Suprapubic skin (tissue), 4 donors: ENCODE measurements around the gene VPS41. TPM values are rescaled to one million over a fixed set of nuclear protein-coding genes. Genes with fewer than 3 reads are reported as not detected.
"Not testable (repeated sequence)": the region's sequence is repeated elsewhere in the genome, so short reads cannot be mapped to it uniquely, and the experiment has no call there.

Experiments
- DNase-seq, 2 donors: peaks; one replicate each; pipeline ENCODE4 v3.0.0-alpha.2; 2019; ENCODE audit warnings: low spot score in 2 of 2
- H3K27ac ChIP-seq: fragments of 200-600 bp; sonication (generic); one replicate; pipeline ENCODE4 v1.5.1; 2019
- H3K27me3 ChIP-seq: fragments of 200-600 bp; sonication (generic); one replicate; pipeline ENCODE4 v1.5.1; 2019
- H3K36me3 ChIP-seq: fragments of 200-600 bp; sonication (generic); one replicate; pipeline ENCODE4 v1.5.1; 2019
- H3K4me1 ChIP-seq: fragments of 200-600 bp; sonication (generic); one replicate; pipeline ENCODE4 v1.5.1; 2019
- H3K4me3 ChIP-seq: fragments of 200-600 bp; sonication (generic); one replicate; pipeline ENCODE4 v1.5.1; 2019; ENCODE audit warnings: mild to moderate bottlenecking
- H3K9me3 ChIP-seq: fragments of 200-600 bp; sonication (generic); one replicate; pipeline ENCODE4 v1.5.1; 2019
- CTCF ChIP-seq, 2 donors: fragments of 200-600 bp in 1 of 2; fragments of 450-650 bp in 1 of 2; sonication (generic) in 1 of 2; IDR thresholded peaks; one replicate each; pipeline ENCODE4 v1.5.1; 2016 to 2019; ENCODE audit warnings: antibody characterized with exemption in 2 of 2, mild to moderate bottlenecking in 1 of 2, moderate library complexity in 1 of 2
- EP300 ChIP-seq: sonication (generic); formaldehyde crosslinking; IDR thresholded peaks from one replicate; pipeline ENCODE4 v1.6.1; 2017; ENCODE audit warnings: antibody characterized with exemption
- POLR2A ChIP-seq, 2 donors: fragments of 450-650 bp; IDR thresholded peaks; one replicate each; pipeline ENCODE4 v1.6.1; 2017; ENCODE audit warnings: antibody characterized with exemption in 2 of 2, mild to moderate bottlenecking in 2 of 2, moderate library complexity in 2 of 2
- POLR2AphosphoS5 ChIP-seq, 3 donors: sonication (generic); formaldehyde crosslinking; IDR thresholded peaks; one replicate each; pipeline ENCODE4 v1.6.1; 2017; ENCODE audit warnings: antibody characterized with exemption in 3 of 3
- WGBS: methylation state at CpG from one replicate; pipeline ENCODE4 v1.1.5; 2018; 5-methylcytosine and 5-hydroxymethylcytosine counted together
- total RNA-seq, 4 donors: library from RNA; depleted of rRNA; stranded (reverse); fragments of >200 nt; gene quantifications; one replicate each; pipeline ENCODE4 v1.1.0, GENCODE V29; 2016

Gene VPS41
- total RNA-seq, 4 donors from 2014 or later: 28.6 to 65.5 (median 38.1) TPM

GRCh38 chr7:38855386-38855785 lies 53.6 kb downstream of the VPS41 start:
- WGBS: 59% methylated on average over 4 of the region's 4 CpGs
- H3K27ac ChIP-seq: no peak overlapping the region
- H3K27me3 ChIP-seq: no peaks in the 10 kb centered on the region
- peaks cover 3% of the 10 kb centered on the region for H3K4me1 ChIP-seq
- peaks cover 2% of the 10 kb centered on the region for H3K36me3 ChIP-seq
- H3K9me3 ChIP-seq: no peaks in the 10 kb centered on the region
- no peak for TF ChIP-seq POLR2A (IDR thresholded peaks at IDR 0.05)
- TF ChIP-seq POLR2AphosphoS5 (IDR thresholded peaks at IDR 0.05): no peak
- no peak for TF ChIP-seq EP300
- no peak for TF ChIP-seq CTCF (IDR thresholded peaks at IDR 0.05)
- DNase-seq: no peak
- no peak overlapping the region for H3K4me3 ChIP-seq

- H3K36me3 ChIP-seq, H3K27me3 ChIP-seq, H3K4me3 ChIP-seq, H3K9me3 ChIP-seq, DNase-seq, H3K27ac ChIP-seq, H3K4me1 ChIP-seq: not testable (repeated sequence)
- WGBS: 96% methylated on average over 7 of the region's 7 CpGs
Observed at GRCh38 chr7:38854947-38855346, 54.0 kb downstream of the VPS41 start.

GRCh38 chr7:38851321-38851720 lies 57.7 kb downstream of the VPS41 start:
- WGBS: 92% methylated on average over 2 of the region's 2 CpGs
- H3K36me3 ChIP-seq: peaks cover 5% of the 10 kb centered on the region

GRCh38 chr7:38846280-38846679 lies 62.7 kb downstream of the VPS41 start:
- no peaks in the 10 kb centered on the region for H3K9me3 ChIP-seq
- TF ChIP-seq EP300 (no peak), POLR2AphosphoS5 (IDR thresholded peaks at IDR 0.05) (no peak), POLR2A (IDR thresholded peaks at IDR 0.05) (no peak), CTCF (IDR thresholded peaks at IDR 0.05) (no peak)
- H3K4me3 ChIP-seq: no peak overlapping the region

More at GRCh38 chr7:38851321-38851720, 57.7 kb downstream of the VPS41 start:
- Histone ChIP-seq H3K27ac (no peak overlapping the region), H3K9me3 (no peaks in the 10 kb centered on the region), H3K4me3 (no peak overlapping the region), H3K27me3 (no peaks in the 10 kb centered on the region), H3K4me1 (peaks cover under 1% of the 10 kb centered on the region)
- TF ChIP-seq EP300 (no peak), POLR2AphosphoS5 (IDR thresholded peaks at IDR 0.05) (no peak), CTCF (IDR thresholded peaks at IDR 0.05) (no peak), POLR2A (IDR thresholded peaks at IDR 0.05) (no peak)
- no peak for DNase-seq

GRCh38 chr7:38844952-38845563 lies 63.9 kb downstream of the VPS41 start:
- Histone ChIP-seq H3K27me3 (no peaks in the 10 kb centered on the region), H3K27ac (no peak overlapping the region), H3K4me1 (peaks cover 6% of the 10 kb centered on the region), H3K4me3 (no peak overlapping the region), H3K9me3 (no peaks in the 10 kb centered on the region), H3K36me3 (peaks cover 5% of the 10 kb centered on the region)
- DNase-seq: no peak
- WGBS: 94% methylated on average over 8 of the region's 8 CpGs
- TF ChIP-seq POLR2AphosphoS5 (IDR thresholded peaks at IDR 0.05) (no peak), CTCF (IDR thresholded peaks at IDR 0.05) (no peak), POLR2A (IDR thresholded peaks at IDR 0.05) (no peak), EP300 (no peak)

More at GRCh38 chr7:38846280-38846679, 62.7 kb downstream of the VPS41 start:
- WGBS: 75% methylated on average over 7 of the region's 7 CpGs
- peaks cover 5% of the 10 kb centered on the region for H3K36me3 ChIP-seq
- DNase-seq: no peak
- no peaks in the 10 kb centered on the region for H3K27me3 ChIP-seq
- H3K27ac ChIP-seq: no peak overlapping the region
- H3K4me1 ChIP-seq: no peaks in the 10 kb centered on the region

- Histone ChIP-seq H3K36me3 (no peaks in the 10 kb centered on the region), H3K4me3 (no peak overlapping the region), H3K4me1 (peaks cover 6% of the 10 kb centered on the region), H3K27ac (no peak overlapping the region), H3K9me3 (no peaks in the 10 kb centered on the region), H3K27me3 (no peaks in the 10 kb centered on the region)
- DNase-seq: no peak
- WGBS: 62% methylated on average over 1 of the region's 1 CpG
- TF ChIP-seq EP300 (no peak), CTCF (IDR thresholded peaks at IDR 0.05) (no peak), POLR2A (IDR thresholded peaks at IDR 0.05) (no peak), POLR2AphosphoS5 (IDR thresholded peaks at IDR 0.05) (no peak)
Observed at GRCh38 chr7:38842746-38843145, 66.2 kb downstream of the VPS41 start.
